GM12891 (cell line): ENCODE data around the gene CDC42EP1.

Experiments
- DNase-seq: peaks from one replicate; pipeline ENCODE4 v3.0.0; 2011; ENCODE audit warnings: low spot score; ENCODE audit not compliant: insufficient read length
- FAIRE-seq: peaks from 2 replicates; lab custom pipeline; 2011; peaks lifted over from hg19 to GRCh38; lab: Jason Lieb, UNC
- PAX5 ChIP-seq: IDR thresholded peaks from 2 replicates; pipeline ENCODE4 v1.6.1; 2011; ENCODE audit warnings: low read length, moderate library complexity, mild to moderate bottlenecking; ENCODE audit not compliant: insufficient read depth, severe bottlenecking
- POLR2A ChIP-seq: IDR thresholded peaks from 2 replicates; pipeline ENCODE4 v1.6.1; 2011; ENCODE audit warnings: low read depth, low read length, control low read depth
- POLR2AphosphoS5 ChIP-seq: IDR thresholded peaks from 2 replicates; pipeline ENCODE4 v1.6.1; 2011; ENCODE audit warnings: low read depth, low read length, control low read depth
- POU2F2 ChIP-seq: IDR thresholded peaks from 2 replicates; pipeline ENCODE4 v1.6.1; 2011; ENCODE audit warnings: low read depth, mild to moderate bottlenecking, control low read depth, low read length, moderate library complexity
- SPI1 ChIP-seq: IDR thresholded peaks from 2 replicates; pipeline ENCODE4 v1.6.1; 2011; ENCODE audit warnings: low read depth, low read length, control low read depth
- TAF1 ChIP-seq: IDR thresholded peaks from 2 replicates; pipeline ENCODE4 v1.6.1; 2011; ENCODE audit warnings: low read depth, low read length, control low read depth

CDC42EP1 gene

GRCh38 chr22:37558815-37559214, 1.5 kb upstream of the CDC42EP1 start:
- FAIRE-seq (no peak), DNase-seq (no peak)
- no peak for TF ChIP-seq POLR2AphosphoS5
- no peak for TF ChIP-seq POU2F2
- no peak for TF ChIP-seq SPI1
- TF ChIP-seq POLR2A: no peak
- TF ChIP-seq PAX5: no peak
- TF ChIP-seq TAF1: no peak

- FAIRE-seq (no peak), DNase-seq (no peak)
- TF ChIP-seq POLR2A (no peak), POU2F2 (no peak), SPI1 (no peak), POLR2AphosphoS5 (no peak), TAF1 (no peak), PAX5 (no peak)
These were observed 769 bp upstream of the CDC42EP1 start for GRCh38 chr22:37559521-37559900.

- TF ChIP-seq POU2F2: no peak
- TF ChIP-seq TAF1: no peak
- no peak for TF ChIP-seq POLR2A
- no peak for TF ChIP-seq PAX5
- TF ChIP-seq SPI1: no peak
- no peak for TF ChIP-seq POLR2AphosphoS5
- FAIRE-seq (no peak), DNase-seq (no peak)
These were observed 430 bp downstream of the CDC42EP1 start for GRCh38 chr22:37560608-37561211.

DNA sequence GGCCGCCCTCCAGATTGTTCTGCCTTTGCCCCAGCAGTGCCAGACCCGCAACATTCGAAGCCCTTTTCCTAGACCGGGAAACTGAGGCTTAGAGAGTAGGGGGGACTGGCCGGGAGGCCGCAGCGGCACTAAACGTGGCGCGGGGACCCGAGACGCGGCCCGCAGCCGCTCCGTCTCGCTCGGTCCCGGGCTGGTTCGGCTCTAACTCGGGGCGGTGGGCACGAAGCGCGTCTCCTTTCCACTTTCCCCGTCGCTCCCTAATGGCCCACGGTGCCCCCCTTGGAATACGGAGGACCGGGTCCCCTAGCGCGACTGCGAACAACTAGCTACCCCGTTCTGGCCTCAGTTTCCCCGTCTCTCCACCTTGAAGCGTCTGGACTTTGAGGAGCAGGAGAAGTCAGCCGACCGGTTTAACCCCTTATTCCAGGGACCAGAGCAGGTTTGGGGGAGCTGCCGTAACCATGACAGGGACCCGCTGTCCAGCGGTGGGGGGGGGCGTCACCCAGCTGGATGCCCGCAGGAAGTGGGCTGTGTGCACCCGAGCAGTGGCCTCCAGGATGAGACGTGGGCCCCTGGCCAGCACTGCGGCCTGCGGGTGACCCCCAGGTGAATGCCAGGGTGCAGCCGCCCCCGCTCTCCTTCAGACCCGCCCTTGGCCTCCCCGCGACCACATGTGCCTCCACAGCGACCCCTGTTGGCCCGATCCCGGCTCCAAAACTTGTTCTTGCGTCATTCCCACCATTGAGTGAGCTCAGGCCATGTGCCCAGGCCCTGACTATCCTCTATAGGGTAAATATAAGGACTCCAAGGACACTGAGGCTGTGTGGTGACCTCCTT, 1.1 kb downstream of the CDC42EP1 start:
- DNase-seq: peak; percentile 89
- FAIRE-seq: peak; percentile 79
- TF ChIP-seq POU2F2: no peak
- TF ChIP-seq SPI1: no peak
- TF ChIP-seq POLR2A: no peak
- TF ChIP-seq POLR2AphosphoS5: no peak
- no peak for TF ChIP-seq PAX5
- no peak for TF ChIP-seq TAF1

DNA sequence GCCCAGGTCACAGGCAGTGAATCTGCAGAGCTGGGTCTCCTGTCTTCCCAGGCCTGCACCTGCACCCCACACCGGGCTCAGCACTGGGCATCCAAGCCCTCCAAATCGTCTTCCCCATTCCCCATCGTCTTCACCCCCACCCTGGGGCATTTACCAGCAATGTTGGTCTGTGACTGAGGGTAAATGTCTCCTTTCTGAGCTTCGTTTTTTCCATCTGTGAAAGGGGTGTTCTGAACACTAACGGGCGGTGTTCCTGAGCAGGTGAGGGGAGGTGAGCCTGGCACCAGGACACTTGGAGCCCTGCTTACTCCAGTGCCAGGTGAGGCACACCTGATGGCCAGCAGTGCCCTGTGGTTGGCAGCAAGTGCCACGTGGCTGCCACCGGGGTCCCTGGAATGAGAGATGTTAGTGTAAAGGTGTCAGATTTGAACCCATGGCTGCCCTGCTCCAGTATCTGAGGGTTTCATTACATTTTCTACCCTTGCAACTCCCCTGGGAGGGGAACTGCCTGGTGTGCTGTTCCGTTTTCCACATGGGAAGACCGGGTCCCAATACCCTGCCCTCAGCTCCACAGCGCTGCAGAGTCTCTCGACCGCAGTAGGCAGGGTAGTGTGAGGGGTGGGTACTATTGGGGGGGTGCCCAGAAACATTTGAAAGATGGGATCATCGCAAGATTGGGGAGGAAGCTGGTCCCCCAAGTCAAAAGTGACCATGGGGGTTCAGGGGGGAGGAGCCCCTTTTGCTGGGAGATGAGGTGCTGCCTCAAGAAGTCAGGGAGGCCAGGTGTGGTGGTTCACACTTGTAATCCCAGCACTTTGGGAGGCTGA, 2.0 kb downstream of the CDC42EP1 start:
- DNase-seq: no peak
- TF ChIP-seq POLR2AphosphoS5: no peak
- TF ChIP-seq POLR2A: no peak
- TF ChIP-seq TAF1: no peak
- peak; percentile 41 for FAIRE-seq

DNA sequence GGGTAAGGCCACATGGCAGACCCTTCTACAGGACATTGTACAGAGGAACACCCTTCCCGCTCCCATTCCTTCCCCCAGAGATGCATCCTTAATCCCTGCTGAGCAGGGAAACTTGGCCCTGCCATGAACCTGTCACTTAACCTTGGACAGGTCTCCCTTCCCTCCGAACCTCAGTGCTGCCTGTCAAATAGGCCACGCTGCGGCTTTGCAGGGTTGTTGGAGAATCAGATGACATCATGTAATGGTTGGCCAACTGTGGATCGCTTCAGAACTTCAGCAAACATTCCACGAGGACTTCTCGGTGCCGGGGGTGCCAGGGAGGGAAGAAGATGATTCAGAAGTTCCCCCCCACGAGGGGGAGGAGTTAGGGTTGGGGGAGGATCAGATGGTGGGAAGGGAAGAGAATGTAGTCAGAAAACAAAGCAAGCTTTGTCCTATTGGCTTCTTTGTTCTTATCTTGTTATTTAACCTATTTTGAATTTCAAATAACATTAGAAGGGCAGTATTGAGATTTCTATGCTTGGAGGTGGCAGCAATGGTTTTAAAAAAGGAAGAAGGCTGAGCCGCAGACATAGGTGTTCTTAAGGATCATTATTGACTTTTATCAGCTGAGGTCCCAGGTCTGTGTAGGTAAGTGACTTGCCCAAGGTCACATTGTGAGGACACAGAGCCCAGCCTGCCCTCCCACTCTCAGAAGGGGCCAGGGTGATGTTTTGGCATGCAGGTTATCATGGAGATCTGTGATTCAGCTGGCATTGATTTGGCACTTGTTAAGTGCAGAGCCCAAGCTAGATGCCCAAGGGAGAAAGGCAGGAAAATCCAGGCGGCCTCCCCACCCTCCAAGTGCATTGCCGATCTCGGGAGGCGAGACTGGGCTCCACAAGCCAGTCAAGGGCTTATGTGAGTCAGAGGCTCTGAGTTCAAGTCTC, 3.1 kb downstream of the CDC42EP1 start:
- no peak for TF ChIP-seq POLR2A
- no peak for TF ChIP-seq POLR2AphosphoS5
- TF ChIP-seq POU2F2: no peak
- no peak for TF ChIP-seq SPI1
- TF ChIP-seq TAF1: no peak
- FAIRE-seq (no peak), DNase-seq (no peak)

DNA sequence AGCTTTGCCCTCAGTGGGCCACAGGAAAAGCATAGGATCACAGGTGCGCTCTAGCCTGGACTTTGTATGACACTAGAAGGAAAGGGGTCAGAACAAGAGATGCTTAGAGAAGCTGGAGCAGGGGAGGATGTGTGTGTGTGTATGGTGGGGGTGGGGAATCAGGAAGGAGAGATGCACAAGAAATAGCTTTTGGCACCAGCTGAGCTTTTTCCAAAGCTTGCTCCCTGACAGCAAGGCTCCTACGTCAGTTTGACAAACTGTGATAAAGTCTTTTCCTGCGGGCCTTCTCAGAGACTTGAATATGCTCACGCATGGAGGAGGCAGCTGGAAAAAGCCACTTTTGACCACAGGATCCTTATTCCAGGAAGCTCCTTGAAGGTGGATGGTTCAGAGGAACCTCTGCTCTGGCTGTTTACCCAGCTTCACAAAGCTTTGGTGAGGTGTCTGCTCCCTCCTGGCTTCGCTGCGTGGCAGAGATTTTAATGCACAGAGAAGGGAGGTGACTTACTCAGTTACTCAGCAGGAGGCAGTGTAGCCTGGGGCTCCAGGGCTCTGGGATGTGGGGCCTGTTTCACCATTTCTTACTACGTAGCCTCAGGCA, 3.9 kb downstream of the CDC42EP1 start:
- no peak for TF ChIP-seq POLR2A
- no peak for TF ChIP-seq TAF1
- TF ChIP-seq POLR2AphosphoS5: no peak
- no peak for TF ChIP-seq PAX5
- no peak for TF ChIP-seq SPI1
- TF ChIP-seq POU2F2: no peak
- no peak for FAIRE-seq
- DNase-seq: no peak

- TF ChIP-seq PAX5: no peak
- TF ChIP-seq TAF1: no peak
- FAIRE-seq: no peak
- DNase-seq: no peak
These were observed 5.5 kb downstream of the CDC42EP1 start for GRCh38 chr22:37565830-37566229.
